Upper lobe of left lung (tissue), 6 donors: ENCODE measurements around the gene ROBO1. TPM values are rescaled to one million over a fixed set of nuclear protein-coding genes. Genes with fewer than 3 reads are reported as not detected.

Source experiments
- ATAC-seq, 2 donors: fragments of 200-7000 bp; cut with Tn5 transposase; one replicate each; pipeline ENCODE4 v1.9.1; 2022; ENCODE audit warnings: mild to moderate bottlenecking in 2 of 2, moderate library complexity in 2 of 2; ENCODE audit not compliant: low FRiP score in 2 of 2
- DNase-seq, 2 donors: peaks; one replicate each; pipeline ENCODE4 v3.0.0-alpha.2; 2019 to 2020
- H3K27ac ChIP-seq, 4 donors: fragments of 200-600 bp; sonication (generic); one replicate each; pipeline ENCODE4 v1.5.1; 2016 to 2019
- H3K27me3 ChIP-seq, 4 donors: fragments of 200-600 bp; sonication (generic); one replicate each; pipeline ENCODE4 v1.5.1; 2017 to 2019
- H3K36me3 ChIP-seq, 4 donors: fragments of 200-600 bp; sonication (generic); one replicate each; pipeline ENCODE4 v1.5.1; 2016 to 2019
- H3K4me1 ChIP-seq, 4 donors: fragments of 200-600 bp; sonication (generic); one replicate each; pipeline ENCODE4 v1.5.1; 2018 to 2019
- H3K4me3 ChIP-seq, 4 donors: fragments of 200-600 bp; sonication (generic); one replicate each; pipeline ENCODE4 v1.5.1; 2017 to 2019; ENCODE audit warnings: mild to moderate bottlenecking in 2 of 4, moderate library complexity in 1 of 4
- H3K9me3 ChIP-seq, 4 donors: fragments of 200-600 bp; sonication (generic); one replicate each; pipeline ENCODE4 v1.5.1; 2018 to 2019
- CTCF ChIP-seq, 6 experiments: fragments of 450-650 bp in 4 of 6; fragments of 200-600 bp in 2 of 6; sonication (generic) in 2 of 6; IDR thresholded peaks; one replicate each; pipeline ENCODE4 v1.5.1; 2016 to 2019; ENCODE audit warnings: antibody characterized with exemption in 6 of 6
- EP300 ChIP-seq, 4 donors: sonication (generic); formaldehyde crosslinking; IDR thresholded peaks; one replicate each; pipeline ENCODE4 v1.5.1; 2017; ENCODE audit warnings: antibody characterized with exemption in 4 of 4, control low read depth in 2 of 4
- POLR2A ChIP-seq, 4 donors: fragments of 450-650 bp; IDR thresholded peaks; one replicate each; pipeline ENCODE4 v1.5.1; 2016 to 2017; ENCODE audit warnings: antibody characterized with exemption in 4 of 4, mild to moderate bottlenecking in 2 of 4
- POLR2AphosphoS5 ChIP-seq, 2 donors: sonication (generic); formaldehyde crosslinking; IDR thresholded peaks; one replicate each; pipeline ENCODE4 v1.5.1; 2017; ENCODE audit warnings: antibody characterized with exemption in 2 of 2
- WGBS, 2 donors: methylation state at CpG; one replicate each; pipeline ENCODE4 v1.1.5; 2017 to 2018; 5-methylcytosine and 5-hydroxymethylcytosine counted together
- total RNA-seq, 6 donors: library from RNA; depleted of rRNA in 4 of 6; stranded (reverse); fragments of >200 nt in 4 of 6; gene quantifications; one replicate each; pipeline versions ENCODE4 v1.1.0 to v1.2.1, GENCODE V29; 2016 to 2021
- donor health status: DM: no; HTN: no; CAD: no; lungs with moderate emphysema.
- donor health status: DM: no; HTN: yes; CAD: no; lungs with severe emphysema.

Gene ROBO1
- total RNA-seq, 6 donors from 2014 or later = 10.5 to 29.0 (median 18.0) TPM

- 62 to 68% methylated on average over 4 of the region's 4 CpGs for WGBS, 2 donors
- ATAC-seq (no peak), DNase-seq (no peak)
- Histone ChIP-seq H3K27me3 (no peaks in the 10 kb centered on the region), H3K36me3 (no peaks in the 10 kb centered on the region), H3K27ac (no peak overlapping the region), H3K9me3 (no peaks in the 10 kb centered on the region), H3K4me3 (no peak overlapping the region), H3K4me1 (peaks cover 0 to 2% (median 0%) of the 10 kb centered on the region in 4 donors)
- TF ChIP-seq POLR2A (IDR thresholded peaks at IDR 0.05) (no peak), EP300 (IDR thresholded peaks at IDR 0.05) (no peak), CTCF (IDR thresholded peaks at IDR 0.05) (no peak), POLR2AphosphoS5 (IDR thresholded peaks at IDR 0.05) (no peak)
Observed at GRCh38 chr3:78979028-78979427, 788.8 kb downstream of the ROBO1 start.

- Histone ChIP-seq H3K9me3 (no peaks in the 10 kb centered on the region), H3K36me3 (no peaks in the 10 kb centered on the region), H3K4me3 (no peak overlapping the region), H3K27me3 (no peaks in the 10 kb centered on the region), H3K27ac (no peak overlapping the region), H3K4me1 (peaks cover 0 to 2% (median 0%) of the 10 kb centered on the region in 4 donors)
- TF ChIP-seq EP300 (IDR thresholded peaks at IDR 0.05) (no peak), CTCF (IDR thresholded peaks at IDR 0.05) (no peak), POLR2AphosphoS5 (IDR thresholded peaks at IDR 0.05) (no peak), POLR2A (IDR thresholded peaks at IDR 0.05) (no peak)
- DNase-seq = no peak
- ATAC-seq = no peak
Observed at GRCh38 chr3:78978037-78978436, 789.8 kb downstream of the ROBO1 start.

GRCh38 chr3:78977073-78977472 lies 790.7 kb downstream of the ROBO1 start:
- H3K9me3 ChIP-seq = no peaks in the 10 kb centered on the region
- ATAC-seq (no peak), DNase-seq (no peak)
- H3K4me3 ChIP-seq = no peak overlapping the region
- no peaks in the 10 kb centered on the region for H3K27me3 ChIP-seq
- TF ChIP-seq EP300 (IDR thresholded peaks at IDR 0.05) = no peak
- TF ChIP-seq POLR2A (IDR thresholded peaks at IDR 0.05) = no peak
- no peak for TF ChIP-seq CTCF (IDR thresholded peaks at IDR 0.05)
- TF ChIP-seq POLR2AphosphoS5 (IDR thresholded peaks at IDR 0.05) = no peak
- no peak overlapping the region for H3K27ac ChIP-seq
- H3K4me1 ChIP-seq = peaks cover 0 to 2% (median 0%) of the 10 kb centered on the region in 4 donors
- no peaks in the 10 kb centered on the region for H3K36me3 ChIP-seq

GRCh38 chr3:78976200-78976599 lies 791.6 kb downstream of the ROBO1 start:
- TF ChIP-seq EP300 (IDR thresholded peaks at IDR 0.05) (no peak), POLR2AphosphoS5 (IDR thresholded peaks at IDR 0.05) (no peak), POLR2A (IDR thresholded peaks at IDR 0.05) (no peak), CTCF (IDR thresholded peaks at IDR 0.05) (no peak)
- H3K4me1 ChIP-seq = peaks cover 0 to 2% (median 0%) of the 10 kb centered on the region in 4 donors
- 91% methylated on average over 3 of the region's 3 CpGs for WGBS, 2 donors

GRCh38 chr3:78974181-78974790 lies 793.5 kb downstream of the ROBO1 start:
- Histone ChIP-seq H3K36me3 (no peaks in the 10 kb centered on the region), H3K4me1 (peaks cover 0 to 2% (median 0%) of the 10 kb centered on the region in 4 donors), H3K27ac (no peak overlapping the region), H3K4me3 (no peak overlapping the region), H3K27me3 (no peaks in the 10 kb centered on the region), H3K9me3 (no peaks in the 10 kb centered on the region)
- DNase-seq (no peak), ATAC-seq (peak in 1 of 2 donors; percentile 49)
- 69 to 82% methylated on average over 7 of the region's 7 CpGs for WGBS, 2 donors
- TF ChIP-seq EP300 (IDR thresholded peaks at IDR 0.05) (no peak), POLR2A (IDR thresholded peaks at IDR 0.05) (no peak), CTCF (IDR thresholded peaks at IDR 0.05) (no peak)

More at GRCh38 chr3:78976200-78976599, 791.6 kb downstream of the ROBO1 start:
- H3K27me3 ChIP-seq = no peaks in the 10 kb centered on the region
- no peaks in the 10 kb centered on the region for H3K36me3 ChIP-seq
- H3K9me3 ChIP-seq = no peaks in the 10 kb centered on the region
- ATAC-seq (no peak), DNase-seq (no peak)
- no peak overlapping the region for H3K4me3 ChIP-seq
- no peak overlapping the region for H3K27ac ChIP-seq
